Daoy (cell line): Measurements from ENCODE around the gene NIPAL3. TPM values are rescaled to one million over a fixed set of nuclear protein-coding genes. Genes with fewer than 3 reads are reported as not detected.
"Not testable (repeated sequence)": the region's sequence is repeated elsewhere in the genome, so short reads cannot be mapped to it uniquely, and the experiment has no call there.

Experiments
- DNase-seq: peaks from one replicate; pipeline ENCODE4 v3.0.0-alpha.2; 2015; ENCODE audit warnings: low read depth
- total RNA-seq: library from RNA; depleted of rRNA; stranded (reverse); fragments of >200 nt; shearing (Covaris generic); gene quantifications from 2 replicates; pipeline ENCODE4 v1.2.3, GENCODE V29; 2014; rRNA removed

The NIPAL3 gene
- total RNA-seq, 1 experiment from 2014 or later = 13.8 TPM

- no peak for DNase-seq
Observed at GRCh38 chr1:24517898-24518297, 102.3 kb downstream of the NIPAL3 start.

- not testable (repeated sequence) for DNase-seq
Observed at GRCh38 chr1:24520282-24520681, 104.7 kb downstream of the NIPAL3 start.

Other genes with a start within 250 kb of the NIPAL3 start
- 1.2 and 1.3 TPM in 2 replicates for gene IFNLR1, start 228.5 kb upstream of the NIPAL3 start, total RNA-seq
- gene GRHL3, start 96.4 kb upstream of the NIPAL3 start, total RNA-seq = not detected in 2 replicates
- gene STPG1, start 2.0 kb upstream of the NIPAL3 start, total RNA-seq = 2.2 and 10.1 TPM in 2 replicates
- gene RCAN3, start 87.0 kb downstream of the NIPAL3 start, total RNA-seq = 10.5 and 11.3 TPM in 2 replicates
- gene NCMAP, start 140.3 kb downstream of the NIPAL3 start, total RNA-seq = not detected in 2 replicates
- gene SRRM1, start 227.5 kb downstream of the NIPAL3 start, total RNA-seq = 32.9 and 41.0 TPM in 2 replicates